Measurements from ENCODE around the gene ESAM. TPM values are rescaled to one million over a fixed set of nuclear protein-coding genes. Genes with fewer than 3 reads are reported as not detected.

Gene ESAM, protein sequence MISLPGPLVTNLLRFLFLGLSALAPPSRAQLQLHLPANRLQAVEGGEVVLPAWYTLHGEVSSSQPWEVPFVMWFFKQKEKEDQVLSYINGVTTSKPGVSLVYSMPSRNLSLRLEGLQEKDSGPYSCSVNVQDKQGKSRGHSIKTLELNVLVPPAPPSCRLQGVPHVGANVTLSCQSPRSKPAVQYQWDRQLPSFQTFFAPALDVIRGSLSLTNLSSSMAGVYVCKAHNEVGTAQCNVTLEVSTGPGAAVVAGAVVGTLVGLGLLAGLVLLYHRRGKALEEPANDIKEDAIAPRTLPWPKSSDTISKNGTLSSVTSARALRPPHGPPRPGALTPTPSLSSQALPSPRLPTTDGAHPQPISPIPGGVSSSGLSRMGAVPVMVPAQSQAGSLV
- 11.9 TPM for polyA plus RNA-seq (2013)

GRCh38 chr11:124762105-124762623 lies at the start of gene ESAM:
Gene ESAM, minus strand, starts transcription at chr11:124762290. Its CDS starts 136 bp downstream, at chr11:124762154.
- Histone ChIP-seq H3K9me3 (ENCODE audit: control extremely low read depth in 1 of 5, control insufficient read depth in 4 of 5, insufficient read depth in 2 of 5, low read depth in 1 of 5, low read length in 4 of 5) (no peaks in the 10 kb centered on the region), H3K27me3 (replicated peaks in 2 of 5; ENCODE audit: control insufficient read depth in 4 of 5, insufficient read depth in 5 of 5, low read length in 4 of 5) (no peaks in the 10 kb centered on the region), H3K4me1 (ENCODE audit: control extremely low read depth in 1 of 4, control insufficient read depth in 4 of 4, insufficient read depth in 4 of 4, low read length in 3 of 4) (peaks cover 1 to 61% (median 56%) of the 10 kb centered on the region in 4 experiments), H3K27ac (ENCODE audit: insufficient read depth in 1 of 2, low read depth in 1 of 2, low read length in 2 of 2, poor library complexity in 1 of 2, severe bottlenecking in 2 of 2) (no peak within 1 kb of the TSS), H3K4me3 (ENCODE audit: control insufficient read depth in 1 of 7, extremely low read depth in 1 of 7, insufficient read depth in 4 of 7, low read depth in 2 of 7, low read length in 6 of 7) (peak within 1 kb of the TSS; percentile 32 to 87 (median 70)), H3K36me3 (ENCODE audit: control insufficient read depth in 4 of 4, insufficient read depth in 4 of 4, low read length in 3 of 4) (peaks cover 0 to 4% (median 0%) of the 10 kb centered on the region in 4 experiments)
- WGBS (ENCODE audit: insufficient coverage), result under 1% methylated on average over 45 of the region's 55 CpGs
- POLR2A ChIA-PET, result interaction anchor here (0.5 to 0.9 kb wide), 2 partner anchors 15 to 84 kb away, joined by 3 to 6 read pairs; no protein-coding TSS in a partner anchor
- DNase-seq, result peak in 2 of 3 donors; percentile 58 to 67
- CTCF ChIA-PET, result interaction anchor here (0.7 to 14.9 kb wide), 21 partner anchors 9 to 129 kb away, joined by 3 to 205 read pairs (median 8); partner anchors contain the start of genes MSANTD2, NRGN, SIAE and SPA17

GRCh38 chr11:124811399-124812125 lies 49.5 kb upstream of the ESAM start:
- WGBS (ENCODE audit: insufficient coverage), result 86% methylated on average over 5 of the region's 10 CpGs
- POLR2A ChIA-PET, result no interaction called here

GRCh38 chr11:124807660-124808270 lies 45.7 kb upstream of the ESAM start:
- Histone ChIP-seq H3K27ac (ENCODE audit: insufficient read depth in 1 of 2, low read depth in 1 of 2, low read length in 2 of 2, poor library complexity in 1 of 2, severe bottlenecking in 2 of 2) (no peak overlapping the region), H3K36me3 (ENCODE audit: control insufficient read depth in 4 of 4, insufficient read depth in 4 of 4, low read length in 3 of 4) (no peaks in the 10 kb centered on the region), H3K27me3 (replicated peaks in 2 of 5; ENCODE audit: control insufficient read depth in 4 of 5, insufficient read depth in 5 of 5, low read length in 4 of 5) (peaks cover 3 to 59% (median 14%) of the 10 kb centered on the region in 5 experiments), H3K9me3 (ENCODE audit: control extremely low read depth in 1 of 5, control insufficient read depth in 4 of 5, insufficient read depth in 2 of 5, low read depth in 1 of 5, low read length in 4 of 5) (no peaks in the 10 kb centered on the region), H3K4me1 (ENCODE audit: control extremely low read depth in 1 of 4, control insufficient read depth in 4 of 4, insufficient read depth in 4 of 4, low read length in 3 of 4) (no peaks in the 10 kb centered on the region), H3K4me3 (ENCODE audit: control insufficient read depth in 1 of 7, extremely low read depth in 1 of 7, insufficient read depth in 4 of 7, low read depth in 2 of 7, low read length in 6 of 7) (no peak overlapping the region)
- ChIA-PET POLR2A (no interaction called here), CTCF (interaction anchor here (1.2 to 1.5 kb wide), 3 partner anchors 9 to 28 kb away, joined by 3 to 6 read pairs (median 3); no protein-coding TSS in a partner anchor)
- WGBS (ENCODE audit: insufficient coverage), result 89% methylated on average over 6 of the region's 6 CpGs
- no peak for DNase-seq

More at GRCh38 chr11:124811399-124812125, 49.5 kb upstream of the ESAM start:
- Histone ChIP-seq H3K9me3 (ENCODE audit: control extremely low read depth in 1 of 5, control insufficient read depth in 4 of 5, insufficient read depth in 2 of 5, low read depth in 1 of 5, low read length in 4 of 5) (no peaks in the 10 kb centered on the region), H3K27ac (ENCODE audit: insufficient read depth in 1 of 2, low read depth in 1 of 2, low read length in 2 of 2, poor library complexity in 1 of 2, severe bottlenecking in 2 of 2) (no peak overlapping the region), H3K27me3 (replicated peaks in 2 of 5; ENCODE audit: control insufficient read depth in 4 of 5, insufficient read depth in 5 of 5, low read length in 4 of 5) (peaks cover 3 to 51% (median 12%) of the 10 kb centered on the region in 5 experiments), H3K4me3 (ENCODE audit: control insufficient read depth in 1 of 7, extremely low read depth in 1 of 7, insufficient read depth in 4 of 7, low read depth in 2 of 7, low read length in 6 of 7) (no peak overlapping the region), H3K4me1 (ENCODE audit: control extremely low read depth in 1 of 4, control insufficient read depth in 4 of 4, insufficient read depth in 4 of 4, low read length in 3 of 4) (no peaks in the 10 kb centered on the region), H3K36me3 (ENCODE audit: control insufficient read depth in 4 of 4, insufficient read depth in 4 of 4, low read length in 3 of 4) (no peaks in the 10 kb centered on the region)
- CTCF ChIA-PET, result interaction anchor here (1.1 kb wide), 1 partner anchor 34 kb away, joined by 3 read pairs; no protein-coding TSS in a partner anchor
- no peak for DNase-seq

DNA sequence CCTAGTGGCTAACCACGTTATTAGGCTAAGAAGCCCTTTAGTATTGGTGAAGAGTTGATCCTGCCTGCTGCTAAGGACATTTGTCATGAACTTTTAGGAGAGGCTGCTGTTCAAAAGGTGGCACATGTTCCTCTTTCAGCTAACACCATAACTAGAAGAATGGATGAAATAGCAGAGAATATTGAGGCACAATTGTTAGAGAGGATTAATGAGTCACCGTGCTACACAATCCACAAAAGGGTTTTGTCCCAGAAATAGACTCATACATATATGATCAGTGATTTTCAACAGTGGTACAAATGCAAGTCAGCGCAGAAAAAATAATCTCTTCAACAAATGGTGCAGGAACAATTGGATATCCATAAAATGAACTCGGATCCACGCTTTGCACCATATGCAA lies 45.1 kb upstream of the ESAM start:
- ChIA-PET POLR2A (no interaction called here), CTCF (interaction anchor here (1.1 to 2.8 kb wide), 2 partner anchors 21 to 31 kb away, joined by 4 to 13 read pairs; no protein-coding TSS in a partner anchor)
- Histone ChIP-seq H3K27ac (ENCODE audit: insufficient read depth in 1 of 2, low read depth in 1 of 2, low read length in 2 of 2, poor library complexity in 1 of 2, severe bottlenecking in 2 of 2) (no peak overlapping the region), H3K27me3 (replicated peaks in 2 of 5; ENCODE audit: control insufficient read depth in 4 of 5, insufficient read depth in 5 of 5, low read length in 4 of 5) (peaks cover 3 to 56% (median 17%) of the 10 kb centered on the region in 5 experiments), H3K36me3 (ENCODE audit: control insufficient read depth in 4 of 4, insufficient read depth in 4 of 4, low read length in 3 of 4) (no peaks in the 10 kb centered on the region), H3K4me3 (ENCODE audit: control insufficient read depth in 1 of 7, extremely low read depth in 1 of 7, insufficient read depth in 4 of 7, low read depth in 2 of 7, low read length in 6 of 7) (no peak overlapping the region), H3K9me3 (ENCODE audit: control extremely low read depth in 1 of 5, control insufficient read depth in 4 of 5, insufficient read depth in 2 of 5, low read depth in 1 of 5, low read length in 4 of 5) (no peaks in the 10 kb centered on the region), H3K4me1 (ENCODE audit: control extremely low read depth in 1 of 4, control insufficient read depth in 4 of 4, insufficient read depth in 4 of 4, low read length in 3 of 4) (no peaks in the 10 kb centered on the region)
- 100% methylated on average over 2 of the region's 5 CpGs for WGBS (ENCODE audit: insufficient coverage)
- no peak for DNase-seq

DNA sequence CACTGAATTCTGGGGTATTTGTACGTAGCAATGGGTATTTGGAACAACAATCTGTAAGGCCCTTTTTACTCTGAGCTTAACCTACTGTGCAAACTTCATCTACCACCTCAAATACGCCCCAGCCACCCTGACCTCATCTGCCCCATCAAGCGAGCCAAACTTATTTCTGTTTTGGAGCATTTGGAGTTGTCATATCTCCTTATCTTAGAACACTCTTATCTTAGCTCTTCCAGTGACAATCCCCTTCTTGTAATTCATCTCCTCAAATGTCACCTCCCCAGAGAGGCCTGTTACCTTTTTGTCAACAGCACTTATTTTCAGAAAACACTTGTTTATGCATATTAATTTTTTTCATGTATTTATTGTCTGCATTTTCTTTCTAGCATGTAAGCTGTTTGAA lies 42.8 kb upstream of the ESAM start:
- WGBS (ENCODE audit: insufficient coverage), result 100% methylated on average over 2 of the region's 3 CpGs
- no peaks in the 10 kb centered on the region for H3K9me3 ChIP-seq (ENCODE audit: control extremely low read depth in 1 of 5, control insufficient read depth in 4 of 5, insufficient read depth in 2 of 5, low read depth in 1 of 5, low read length in 4 of 5)
- no peak overlapping the region for H3K27ac ChIP-seq (ENCODE audit: insufficient read depth in 1 of 2, low read depth in 1 of 2, low read length in 2 of 2, poor library complexity in 1 of 2, severe bottlenecking in 2 of 2)
- CTCF ChIA-PET, result interaction anchor here (1.3 to 2.8 kb wide), 5 partner anchors 9 to 160 kb away, joined by 3 to 13 read pairs (median 5); no protein-coding TSS in a partner anchor
- POLR2A ChIA-PET, result no interaction called here
- no peak for DNase-seq
- peaks cover 3 to 8% (median 8%) of the 10 kb centered on the region in 4 experiments for H3K4me1 ChIP-seq (ENCODE audit: control extremely low read depth in 1 of 4, control insufficient read depth in 4 of 4, insufficient read depth in 4 of 4, low read length in 3 of 4)
- H3K27me3 ChIP-seq (replicated peaks in 2 of 5; ENCODE audit: control insufficient read depth in 4 of 5, insufficient read depth in 5 of 5, low read length in 4 of 5), result peaks cover 2 to 44% (median 21%) of the 10 kb centered on the region in 5 experiments
- no peak overlapping the region for H3K4me3 ChIP-seq (ENCODE audit: control insufficient read depth in 1 of 7, extremely low read depth in 1 of 7, insufficient read depth in 4 of 7, low read depth in 2 of 7, low read length in 6 of 7)
- no peaks in the 10 kb centered on the region for H3K36me3 ChIP-seq (ENCODE audit: control insufficient read depth in 4 of 4, insufficient read depth in 4 of 4, low read length in 3 of 4)

GRCh38 chr11:124801636-124802312 lies 39.7 kb upstream of the ESAM start:
- ChIA-PET POLR2A (no interaction called here), CTCF (interaction anchor here (0.7 to 6.0 kb wide), 14 partner anchors 15 to 140 kb away, joined by 3 to 43 read pairs (median 4); partner anchors contain the start of genes ESAM and VSIG2)
- peaks cover 0 to 31% (median 16%) of the 10 kb centered on the region in 5 experiments for H3K27me3 ChIP-seq (replicated peaks in 2 of 5; ENCODE audit: control insufficient read depth in 4 of 5, insufficient read depth in 5 of 5, low read length in 4 of 5)
- peaks cover 11 to 18% (median 15%) of the 10 kb centered on the region in 4 experiments for H3K4me1 ChIP-seq (ENCODE audit: control extremely low read depth in 1 of 4, control insufficient read depth in 4 of 4, insufficient read depth in 4 of 4, low read length in 3 of 4)
- H3K36me3 ChIP-seq (ENCODE audit: control insufficient read depth in 4 of 4, insufficient read depth in 4 of 4, low read length in 3 of 4), result no peaks in the 10 kb centered on the region
- H3K27ac ChIP-seq (ENCODE audit: insufficient read depth in 1 of 2, low read depth in 1 of 2, low read length in 2 of 2, poor library complexity in 1 of 2, severe bottlenecking in 2 of 2), result no peak overlapping the region
- H3K4me3 ChIP-seq (ENCODE audit: control insufficient read depth in 1 of 7, extremely low read depth in 1 of 7, insufficient read depth in 4 of 7, low read depth in 2 of 7, low read length in 6 of 7), result no peak overlapping the region
- 95% methylated on average over 3 of the region's 8 CpGs for WGBS (ENCODE audit: insufficient coverage)
- DNase-seq, result no peak
- H3K9me3 ChIP-seq (ENCODE audit: control extremely low read depth in 1 of 5, control insufficient read depth in 4 of 5, insufficient read depth in 2 of 5, low read depth in 1 of 5, low read length in 4 of 5), result no peaks in the 10 kb centered on the region

Data from common myeloid progenitor, CD34-positive (primary cell).